Measurements from ENCODE around the gene PDE4B. TPM values are rescaled to one million over a fixed set of nuclear protein-coding genes. Genes with fewer than 3 reads are reported as not detected.

Gene PDE4B
- total RNA-seq, 2 donors from 2014 or later: 4.3 to 18.0 TPM

DNA sequence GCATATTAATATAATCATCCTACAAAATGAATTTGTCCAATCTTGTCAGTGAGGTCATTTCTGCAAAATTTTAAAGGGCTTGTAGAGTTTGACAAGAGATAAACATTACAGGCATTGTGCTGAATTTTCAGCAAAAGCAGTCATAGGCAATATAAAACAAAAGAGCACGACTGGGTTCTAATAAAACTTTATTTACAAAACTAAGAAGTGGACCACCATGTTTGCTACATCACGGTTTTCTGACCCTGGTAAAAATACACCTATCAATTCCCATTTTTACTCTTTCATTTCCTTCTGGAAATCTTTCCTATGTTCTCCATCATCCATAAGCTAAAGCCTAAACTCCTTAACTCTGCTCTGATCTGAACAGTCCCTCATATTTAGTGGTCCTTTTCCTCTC lies 511.4 kb downstream of the PDE4B start:
- H3K36me3 Mint-ChIP-seq (ENCODE audit: low read depth): no peaks in the 10 kb centered on the region
- H3K9me3 ChIP-seq (ENCODE audit: control insufficient read depth, low read length): no peaks in the 10 kb centered on the region
- H3K27ac Mint-ChIP-seq: no peak overlapping the region
- H3K4me1 ChIP-seq (ENCODE audit: control insufficient read depth, insufficient read depth, low read length): peaks cover 8% of the 10 kb centered on the region
- no peaks in the 10 kb centered on the region for H3K27me3 Mint-ChIP-seq (ENCODE audit: insufficient read depth)
- no peak overlapping the region for H3K27ac ChIP-seq (ENCODE audit: low read depth, low read length)
- H3K9ac ChIP-seq (ENCODE audit: extremely low read depth, low read length, poor library complexity, severe bottlenecking): no peak overlapping the region
- TF ChIP-seq, protein P1, sequence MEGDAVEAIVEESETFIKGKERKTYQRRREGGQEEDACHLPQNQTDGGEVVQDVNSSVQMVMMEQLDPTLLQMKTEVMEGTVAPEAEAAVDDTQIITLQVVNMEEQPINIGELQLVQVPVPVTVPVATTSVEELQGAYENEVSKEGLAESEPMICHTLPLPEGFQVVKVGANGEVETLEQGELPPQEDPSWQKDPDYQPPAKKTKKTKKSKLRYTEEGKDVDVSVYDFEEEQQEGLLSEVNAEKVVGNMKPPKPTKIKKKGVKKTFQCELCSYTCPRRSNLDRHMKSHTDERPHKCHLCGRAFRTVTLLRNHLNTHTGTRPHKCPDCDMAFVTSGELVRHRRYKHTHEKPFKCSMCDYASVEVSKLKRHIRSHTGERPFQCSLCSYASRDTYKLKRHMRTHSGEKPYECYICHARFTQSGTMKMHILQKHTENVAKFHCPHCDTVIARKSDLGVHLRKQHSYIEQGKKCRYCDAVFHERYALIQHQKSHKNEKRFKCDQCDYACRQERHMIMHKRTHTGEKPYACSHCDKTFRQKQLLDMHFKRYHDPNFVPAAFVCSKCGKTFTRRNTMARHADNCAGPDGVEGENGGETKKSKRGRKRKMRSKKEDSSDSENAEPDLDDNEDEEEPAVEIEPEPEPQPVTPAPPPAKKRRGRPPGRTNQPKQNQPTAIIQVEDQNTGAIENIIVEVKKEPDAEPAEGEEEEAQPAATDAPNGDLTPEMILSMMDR (conservative IDR thresholded peaks at IDR 0.05): no peak
- DNase-seq: no peak
- WGBS, 2 experiments (ENCODE audit: insufficient coverage in 1 of 2, insufficient read length in 1 of 2): 87 to 97% methylated on average over 2 of the region's 2 CpGs
- no peak overlapping the region for H3K4me3 Mint-ChIP-seq
- no peaks in the 10 kb centered on the region for H3K9me3 Mint-ChIP-seq
- H3K36me3 ChIP-seq (ENCODE audit: control insufficient read depth, insufficient read depth, low read length): no peaks in the 10 kb centered on the region
- no peaks in the 10 kb centered on the region for H3K27me3 ChIP-seq (ENCODE audit: control insufficient read depth, insufficient read depth, low read length, poor library complexity, severe bottlenecking)
- no peak overlapping the region for H3K4me3 ChIP-seq (ENCODE audit: low read length)
- H3K4me1 Mint-ChIP-seq: peaks cover 11% of the 10 kb centered on the region

DNA sequence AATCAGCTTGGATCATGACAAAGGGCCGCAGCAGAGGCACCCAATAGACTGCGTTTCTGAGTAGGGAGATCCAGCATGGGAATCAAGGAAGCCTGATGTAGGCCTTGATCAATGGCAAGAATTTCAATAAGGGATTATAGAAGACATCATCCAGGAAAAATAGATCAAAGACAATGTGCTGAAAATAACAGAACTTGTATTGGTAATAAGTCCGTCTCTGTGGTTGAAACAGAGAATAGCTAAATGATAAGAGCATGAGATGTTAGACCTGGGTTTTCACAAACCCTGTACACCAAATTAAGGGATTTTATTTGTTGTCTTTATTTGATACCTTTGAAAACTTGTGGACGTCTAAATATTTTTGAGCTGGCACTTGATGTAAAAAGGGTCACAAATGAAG lies 513.2 kb downstream of the PDE4B start:
- DNase-seq: no peak
- H3K36me3 Mint-ChIP-seq (ENCODE audit: low read depth): no peaks in the 10 kb centered on the region
- H3K9ac ChIP-seq (ENCODE audit: extremely low read depth, low read length, poor library complexity, severe bottlenecking): no peak overlapping the region

DNA sequence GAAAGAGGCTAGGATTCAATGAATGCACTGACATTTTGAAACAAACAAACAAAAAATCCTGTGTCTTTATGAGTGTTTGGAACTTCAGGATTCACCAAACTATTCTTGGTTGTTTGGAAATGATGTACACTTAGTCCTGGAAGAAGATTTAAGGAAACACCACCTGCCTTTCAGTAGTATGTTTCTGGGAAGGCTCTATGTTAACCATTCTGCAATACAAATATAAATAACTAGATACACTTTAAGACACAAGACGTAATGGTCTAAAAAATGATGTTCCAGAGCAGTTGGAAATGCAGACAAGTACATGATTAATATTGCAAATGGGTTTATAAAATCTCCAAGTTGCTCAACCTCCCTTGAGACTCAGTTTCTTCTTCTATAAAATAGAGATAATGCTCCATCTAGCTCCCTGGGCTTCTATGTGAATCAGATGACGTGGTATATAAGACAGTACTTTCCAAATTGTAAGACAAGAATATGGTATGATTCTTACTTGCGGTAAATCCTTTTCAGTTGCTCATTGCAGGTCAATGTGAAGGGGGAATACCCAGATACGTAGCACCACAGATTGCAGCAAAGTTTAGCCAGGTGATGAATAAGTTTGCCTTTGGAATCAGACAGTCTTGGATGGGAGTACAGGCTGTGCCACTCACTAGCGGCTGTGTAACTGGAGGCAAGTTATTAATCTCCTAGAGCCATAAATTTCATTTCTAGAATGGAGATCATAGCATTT lies 516.5 kb downstream of the PDE4B start:
- H3K4me1 Mint-ChIP-seq: peaks cover 3% of the 10 kb centered on the region
- no peaks in the 10 kb centered on the region for H3K36me3 Mint-ChIP-seq (ENCODE audit: low read depth)
- no peaks in the 10 kb centered on the region for H3K27me3 Mint-ChIP-seq (ENCODE audit: insufficient read depth)
- Histone ChIP-seq H3K4me1 (ENCODE audit: control insufficient read depth, insufficient read depth, low read length) (peaks cover 8% of the 10 kb centered on the region), H3K36me3 (ENCODE audit: control insufficient read depth, insufficient read depth, low read length) (no peaks in the 10 kb centered on the region), H3K9ac (ENCODE audit: extremely low read depth, low read length, poor library complexity, severe bottlenecking) (no peak overlapping the region), H3K27me3 (ENCODE audit: control insufficient read depth, insufficient read depth, low read length, poor library complexity, severe bottlenecking) (no peaks in the 10 kb centered on the region), H3K4me3 (ENCODE audit: low read length) (no peak overlapping the region), H3K9me3 (ENCODE audit: control insufficient read depth, low read length) (no peaks in the 10 kb centered on the region), H3K27ac (ENCODE audit: low read depth, low read length) (no peak overlapping the region)
- H3K4me3 Mint-ChIP-seq: no peak overlapping the region
- TF ChIP-seq, protein P1 (conservative IDR thresholded peaks at IDR 0.05): no peak
- no peak overlapping the region for H3K27ac Mint-ChIP-seq
- no peak for DNase-seq
- no peaks in the 10 kb centered on the region for H3K9me3 Mint-ChIP-seq
- 94 to 95% methylated on average over 3 to 5 of the region's 5 CpGs for WGBS, 2 experiments (ENCODE audit: insufficient coverage in 1 of 2, insufficient read length in 1 of 2)

More for the DNA sequence above, 513.2 kb downstream of the PDE4B start:
- no peak overlapping the region for H3K4me3 ChIP-seq (ENCODE audit: low read length)
- H3K9me3 Mint-ChIP-seq: no peaks in the 10 kb centered on the region
- H3K9me3 ChIP-seq (ENCODE audit: control insufficient read depth, low read length): no peaks in the 10 kb centered on the region
- H3K4me1 ChIP-seq (ENCODE audit: control insufficient read depth, insufficient read depth, low read length): peaks cover 8% of the 10 kb centered on the region
- H3K36me3 ChIP-seq (ENCODE audit: control insufficient read depth, insufficient read depth, low read length): no peaks in the 10 kb centered on the region
- H3K4me3 Mint-ChIP-seq: no peak overlapping the region
- WGBS, 2 experiments (ENCODE audit: insufficient coverage in 1 of 2, insufficient read length in 1 of 2): 90 to 100% methylated on average over 4 of the region's 4 CpGs
- no peaks in the 10 kb centered on the region for H3K27me3 Mint-ChIP-seq (ENCODE audit: insufficient read depth)
- H3K27me3 ChIP-seq (ENCODE audit: control insufficient read depth, insufficient read depth, low read length, poor library complexity, severe bottlenecking): no peaks in the 10 kb centered on the region
- H3K4me1 Mint-ChIP-seq: peaks cover 8% of the 10 kb centered on the region
- H3K27ac Mint-ChIP-seq: no peak overlapping the region
- TF ChIP-seq, protein P1 (conservative IDR thresholded peaks at IDR 0.05): no peak
- H3K27ac ChIP-seq (ENCODE audit: low read depth, low read length): no peak overlapping the region

All from endodermal cell (in vitro differentiated cells).